Cardiac fibroblast (primary cell): ENCODE measurements around the gene STX18.

ENCODE experiments used
- DNase-seq, 2 donors: peaks; one replicate each; pipeline versions ENCODE4 v3.0.0 to v3.0.0-alpha.2; 2010; ENCODE audit warnings: low read depth in 2 of 2
- H3K4me3 ChIP-seq, 2 donors: replicated peaks in 1 of 2; 1 replicate in 1 of 2; 2 replicates in 1 of 2; pipeline ENCODE4 v1.5.1; 2011; ENCODE audit warnings: low read depth in 2 of 2, low read length in 2 of 2, mild to moderate bottlenecking in 2 of 2, moderate library complexity in 1 of 2
- CTCF ChIP-seq: IDR thresholded peaks from one replicate; pipeline ENCODE4 v1.5.1; 2011; ENCODE audit warnings: low read depth, mild to moderate bottlenecking, low read length, inconsistent platforms

STX18 gene

GRCh38 chr4:4461178-4461577 is 80.7 kb downstream of the STX18 start:
- no peak for TF ChIP-seq CTCF
- H3K4me3 ChIP-seq: no peak overlapping the region
- DNase-seq: no peak

- TF ChIP-seq CTCF: no peak
- H3K4me3 ChIP-seq: no peak overlapping the region
- DNase-seq: no peak
Observed at GRCh38 chr4:4460759-4461158, 81.1 kb downstream of the STX18 start.

GRCh38 chr4:4459181-4459580 is 82.7 kb downstream of the STX18 start:
- DNase-seq: no peak
- TF ChIP-seq CTCF: no peak
- H3K4me3 ChIP-seq: no peak overlapping the region

GRCh38 chr4:4457803-4458553 is 83.9 kb downstream of the STX18 start:
- DNase-seq: peak in 1 of 2 donors; percentile 60
- H3K4me3 ChIP-seq: no peak overlapping the region
- TF ChIP-seq CTCF: no peak

GRCh38 chr4:4456816-4457578 is 84.9 kb downstream of the STX18 start:
- no peak for TF ChIP-seq CTCF
- DNase-seq: no peak
- H3K4me3 ChIP-seq: no peak overlapping the region

GRCh38 chr4:4456351-4456750 is 85.5 kb downstream of the STX18 start:
- TF ChIP-seq CTCF: no peak
- DNase-seq: peak in 1 of 2 donors; percentile 25
- no peak overlapping the region for H3K4me3 ChIP-seq
